ENCODE results near the gene LRRFIP1.

Gene LRRFIP1

GRCh38 chr2:237701859-237702390 lies 74.5 kb downstream of the LRRFIP1 start:
- peak overlapping the region; percentile 63 for H3K4me2 ChIP-seq (ENCODE audit: low read length)
- H3K79me2 ChIP-seq (ENCODE audit: control insufficient read depth, low read length): peaks cover 100% of the 10 kb centered on the region
- H3K9me2 ChIP-seq (replicated peaks; ENCODE audit: control insufficient read depth, low read length): no peaks in the 10 kb centered on the region
- no peak for TF ChIP-seq EZH2phosphoT487 (IDR thresholded peaks at IDR 0.05; ENCODE audit: borderline replicate concordance, low read length)
- no peak for TF ChIP-seq CTCF (IDR thresholded peaks at IDR 0.05; ENCODE audit: low read depth, low read length, poor library complexity, severe bottlenecking)
- no peak overlapping the region for H3K27ac ChIP-seq (ENCODE audit: low read depth, low read length)
- H3K4me1 ChIP-seq (ENCODE audit: control insufficient read depth, low read length): peaks cover 74% of the 10 kb centered on the region
- no peaks in the 10 kb centered on the region for H3F3A ChIP-seq (ENCODE audit: control insufficient read depth, insufficient read depth)
- H3K27me3 ChIP-seq (ENCODE audit: control insufficient read depth, low read length): no peaks in the 10 kb centered on the region
- peaks cover 34% of the 10 kb centered on the region for H3K36me3 ChIP-seq (ENCODE audit: control insufficient read depth, low read length)
- H3K4me3 ChIP-seq (ENCODE audit: low read length): peak overlapping the region; percentile 31
- H3K9me3 ChIP-seq (ENCODE audit: control insufficient read depth, insufficient read depth, low read length): no peaks in the 10 kb centered on the region
- H4K20me1 ChIP-seq (ENCODE audit: control insufficient read depth, insufficient read depth, low read depth, low read length): peaks cover 54% of the 10 kb centered on the region

GRCh38 chr2:237702441-237703391 lies 75.3 kb downstream of the LRRFIP1 start:
- H3K4me1 ChIP-seq (ENCODE audit: control insufficient read depth, low read length): peaks cover 66% of the 10 kb centered on the region

GRCh38 chr2:237704501-237705434 lies 77.4 kb downstream of the LRRFIP1 start:
- H3K9me2 ChIP-seq (replicated peaks; ENCODE audit: control insufficient read depth, low read length): no peaks in the 10 kb centered on the region
- H3F3A ChIP-seq (ENCODE audit: control insufficient read depth, insufficient read depth): no peaks in the 10 kb centered on the region; the same call in 1 of the 2 replicates
- peaks cover 45% of the 10 kb centered on the region for H4K20me1 ChIP-seq (ENCODE audit: control insufficient read depth, insufficient read depth, low read depth, low read length)
- TF ChIP-seq CTCF (IDR thresholded peaks at IDR 0.05; ENCODE audit: low read depth, low read length, poor library complexity, severe bottlenecking) (no peak), EZH2phosphoT487 (IDR thresholded peaks at IDR 0.05; ENCODE audit: borderline replicate concordance, low read length) (no peak)
- no peaks in the 10 kb centered on the region for H3K9me3 ChIP-seq (ENCODE audit: control insufficient read depth, insufficient read depth, low read length)
- peaks cover 35% of the 10 kb centered on the region for H3K36me3 ChIP-seq (ENCODE audit: control insufficient read depth, low read length)
- H3K4me1 ChIP-seq (ENCODE audit: control insufficient read depth, low read length): peaks cover 48% of the 10 kb centered on the region
- H3K27ac ChIP-seq (ENCODE audit: low read depth, low read length): no peak overlapping the region
- no peaks in the 10 kb centered on the region for H3K27me3 ChIP-seq (ENCODE audit: control insufficient read depth, low read length)
- H3K79me2 ChIP-seq (ENCODE audit: control insufficient read depth, low read length): peaks cover 99% of the 10 kb centered on the region
- H3K4me3 ChIP-seq (ENCODE audit: low read length): no peak overlapping the region
- H3K4me2 ChIP-seq (ENCODE audit: low read length): no peak overlapping the region

More at GRCh38 chr2:237702441-237703391, 75.3 kb downstream of the LRRFIP1 start:
- Histone ChIP-seq H3K36me3 (ENCODE audit: control insufficient read depth, low read length) (peaks cover 33% of the 10 kb centered on the region), H3K79me2 (ENCODE audit: control insufficient read depth, low read length) (peaks cover 100% of the 10 kb centered on the region), H4K20me1 (ENCODE audit: control insufficient read depth, insufficient read depth, low read depth, low read length) (peaks cover 50% of the 10 kb centered on the region), H3F3A (ENCODE audit: control insufficient read depth, insufficient read depth) (no peaks in the 10 kb centered on the region; the same call in 1 of the 2 replicates), H3K9me2 (replicated peaks; ENCODE audit: control insufficient read depth, low read length) (no peaks in the 10 kb centered on the region), H3K4me3 (ENCODE audit: low read length) (peak overlapping the region; percentile 31), H3K27ac (ENCODE audit: low read depth, low read length) (no peak overlapping the region), H3K27me3 (ENCODE audit: control insufficient read depth, low read length) (no peaks in the 10 kb centered on the region), H3K9me3 (ENCODE audit: control insufficient read depth, insufficient read depth, low read length) (no peaks in the 10 kb centered on the region), H3K4me2 (ENCODE audit: low read length) (peak overlapping the region; percentile 63)
- no peak for TF ChIP-seq CTCF (IDR thresholded peaks at IDR 0.05; ENCODE audit: low read depth, low read length, poor library complexity, severe bottlenecking)
